K562 (cell line): ENCODE data around the gene BGLAP. TPM values are rescaled to one million over a fixed set of nuclear protein-coding genes. Genes with fewer than 3 reads are reported as not detected.
A peak's percentile ranks its signal among the peaks of the same experiment; 100 is the strongest.

Experiments
- BRD9 ChIP-seq: fragments of 450-650 bp; IDR thresholded peaks from 2 replicates; pipeline ENCODE4 v1.6.1; 2018; ENCODE audit warnings: low read depth; ENCODE audit not compliant: partially characterized antibody
- DNMT1 ChIP-seq: fragments of 450-650 bp; IDR thresholded peaks from 2 replicates; pipeline ENCODE4 v1.6.1; 2016; ENCODE audit warnings: antibody characterized with exemption, mild to moderate bottlenecking
- E2F8 ChIP-seq: fragments of 450-650 bp; IDR thresholded peaks from 2 replicates; pipeline ENCODE4 v1.7.1; 2018; ENCODE audit warnings: mild to moderate bottlenecking, low read depth; ENCODE audit not compliant: partially characterized antibody
- ELF1 ChIP-seq: fragments of 200-800 bp; sonication (Bioruptor generic); IDR thresholded peaks from 2 replicates; pipeline ENCODE4 v1.6.1; 2016; ENCODE audit warnings: missing genetic modification characterization, missing compliant biosample characterization
- LARP7 ChIP-seq: fragments of 450-650 bp; IDR thresholded peaks from 2 replicates; pipeline ENCODE4 v1.6.1; 2016
- MEF2D ChIP-seq: conservative IDR thresholded peaks from 2 replicates; pipeline ENCODE4 v1.6.1; 2016; ENCODE audit warnings: low read depth, missing genetic modification characterization, missing compliant biosample characterization
- MYC ChIP-seq, 2 experiments: fragments of 250-450 bp in 1 of 2; sonication (Bioruptor Pico) in 1 of 2; IDR thresholded peaks; 2 replicates each; pipeline versions ENCODE4 v1.5.1 to v1.6.1; 2012 to 2021; ENCODE audit warnings: low read depth in 2 of 2, borderline replicate concordance in 1 of 2, improper control_type of control experiment in 1 of 2, low read length in 1 of 2, mild to moderate bottlenecking in 1 of 2, moderate library complexity in 1 of 2
- NFIX ChIP-seq: fragments of 250-450 bp; sonication (Bioruptor Pico); IDR thresholded peaks from 2 replicates; pipeline ENCODE4 v1.4.0; 2020; ENCODE audit warnings: low read depth, mild to moderate bottlenecking, moderate library complexity
- PRPF4 ChIP-seq: fragments of 200-400 bp; formaldehyde crosslinking; IDR thresholded peaks from one replicate; pipeline ENCODE4 v1.6.1; 2017; ENCODE audit warnings: low read length, low read depth, mild to moderate bottlenecking; ENCODE audit not compliant: insufficient read depth, poor library complexity, severe bottlenecking
- SRSF3 ChIP-seq: fragments of 200-400 bp; formaldehyde crosslinking; IDR thresholded peaks from 2 replicates; pipeline ENCODE4 v1.6.1; 2016; ENCODE audit warnings: mild to moderate bottlenecking, low read length, moderate library complexity; ENCODE audit not compliant: insufficient read depth
- TAF9B ChIP-seq: fragments of 450-650 bp; IDR thresholded peaks from 2 replicates; pipeline ENCODE4 v1.6.1; 2018; ENCODE audit warnings: mild to moderate bottlenecking; ENCODE audit not compliant: partially characterized antibody
- TCF7 ChIP-seq: sonication (generic); IDR thresholded peaks from 2 replicates; pipeline ENCODE4 v1.6.1; 2016; ENCODE audit warnings: antibody characterized with exemption, borderline replicate concordance
- TOE1 ChIP-seq, 2 experiments: fragments of 450-650 bp in 1 of 2; sonication (generic) in 1 of 2; formaldehyde crosslinking in 1 of 2; IDR thresholded peaks; 2 replicates each; pipeline versions ENCODE4 v1.7.1 to v1.8.0; 2016 to 2022; ENCODE audit warnings: borderline replicate concordance in 2 of 2, mild to moderate bottlenecking in 2 of 2, antibody characterized with exemption in 1 of 2, inconsistent platforms in 1 of 2, low read depth in 1 of 2, missing genetic modification reagents in 1 of 2, moderate library complexity in 1 of 2
- XRCC3 ChIP-seq: fragments of 450-650 bp; IDR thresholded peaks from 2 replicates; pipeline ENCODE4 v1.6.1; 2017; ENCODE audit warnings: mild to moderate bottlenecking, moderate library complexity
- ZNF592 ChIP-seq: fragments of 450-650 bp; IDR thresholded peaks from 2 replicates; pipeline ENCODE4 v1.6.1; 2017; ENCODE audit warnings: antibody characterized with exemption, mild to moderate bottlenecking
- polyA plus RNA-seq, 8 experiments: library from polyadenylated mRNA; depleted of rRNA in 4 of 8; stranded (reverse) in 5 of 8; unstranded in 3 of 8; fragments of >200 nt; fragmentation: Nextera tagmentation in 2 of 8; fragmentation: Illumina TruSeq in 1 of 8; extraction: Ambion mirVana in 2 of 8; extraction: Trizol in 1 of 8; gene quantifications; 2 replicates each; pipeline versions ENCODE4 v1.2.1 to v1.2.3, GENCODE V29; 2011 to 2014; ENCODE audit warnings: inconsistent platforms in 1 of 8, missing spikeins in 1 of 8
- total RNA-seq, 7 experiments: library from RNA; depleted of rRNA in 6 of 7; stranded (reverse); fragments of >200 nt in 6 of 7; fragmentation: Illumina TruSeq in 2 of 7; extraction: Trizol in 2 of 7; gene quantifications; 2 replicates each; pipeline versions ENCODE4 v1.2.1 to v1.2.3, GENCODE V29; 2011 to 2021; ENCODE audit warnings: low replicate concordance in 1 of 7
- TF ChIP-seq, protein P1 (sequence below): fragments of 250-450 bp; sonication (Bioruptor Pico); IDR thresholded peaks from 2 replicates; pipeline ENCODE4 v1.8.0; 2022; ENCODE audit warnings: moderate library complexity, mild to moderate bottlenecking, inconsistent platforms

BGLAP gene
- total and polyA plus RNA-seq, 9 of the 15 experiments (the other 6 are each of a cell fraction or from before 2014, with no cell fraction given): 0.15 to 1.4 (median 0.28) TPM; not detected in 3

- TF ChIP-seq TOE1 (IDR thresholded peaks at IDR 0.05; ENCODE audit: borderline replicate concordance) (no peak; the same call in 1 of the 2 replicates), TOE1 (CRISPR knock-in tag; IDR thresholded peaks at IDR 0.05; ENCODE audit: borderline replicate concordance, low read depth) (no peak), DNMT1 (no peak), E2F8 (peak; percentile 79), BRD9 (no peak), SRSF3 (no peak), TAF9B (peak; percentile 93), ZNF592 (no peak), NFIX (CRISPR knock-in tag) (no peak), ELF1 (tag) (peak; percentile 92), MYC (IDR thresholded peaks at IDR 0.05; ENCODE audit: low read depth, low read length) (peak; percentile 86), MYC (CRISPR knock-in tag; IDR thresholded peaks at IDR 0.05; ENCODE audit: borderline replicate concordance, low read depth) (no peak), XRCC3 (no peak), MEF2D (no peak), LARP7 (0 out of 2 replicates have a peak, but pooled peaks have one; percentile 5), TCF7 (peak; percentile 68; the same call in 1 of the 2 replicates), PRPF4 (peak; percentile 63)
- TF ChIP-seq, protein P1, sequence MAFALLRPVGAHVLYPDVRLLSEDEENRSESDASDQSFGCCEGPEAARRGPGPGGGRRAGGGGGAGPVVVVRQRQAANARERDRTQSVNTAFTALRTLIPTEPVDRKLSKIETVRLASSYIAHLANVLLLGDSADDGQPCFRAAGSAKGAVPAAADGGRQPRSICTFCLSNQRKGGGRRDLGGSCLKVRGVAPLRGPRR (CRISPR knock-in tag): no peak
Measured at GRCh38 chr1:156282479-156283222, 40.7 kb downstream of the BGLAP start, which contains the start of gene SMG5 (continued).
